Activated T-cell treated with anti-CD3 and anti-CD28 coated beads for 24 hours (primary cell): ENCODE results near the gene CDK14.
"Not testable (repeated sequence)": the region's sequence is repeated elsewhere in the genome, so short reads cannot be mapped to it uniquely, and the experiment has no call there.

Experiments used
- DNase-seq: peaks from one replicate; pipeline ENCODE4 v3.0.0-alpha.2; 2020; ENCODE audit warnings: low read depth

CDK14 gene

DNA sequence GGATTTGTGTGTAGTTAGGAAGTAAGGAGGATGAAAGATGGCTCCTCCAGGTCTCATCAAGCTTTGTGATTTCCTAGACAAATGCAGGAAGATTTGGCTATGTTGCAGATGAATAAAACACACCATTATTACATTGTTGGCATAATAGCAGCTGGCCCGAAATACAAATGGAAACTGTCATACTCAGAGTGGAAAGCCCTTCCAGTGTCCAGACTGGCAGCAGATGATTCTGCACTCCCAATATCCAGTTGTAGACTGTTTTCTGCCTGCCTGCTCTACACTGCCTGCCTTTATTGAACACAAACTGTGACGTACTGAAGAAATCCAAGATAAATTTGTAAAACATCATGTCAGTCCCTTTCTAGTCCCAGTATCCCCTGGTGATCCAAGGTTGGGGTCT lies 568.4 kb downstream of the CDK14 start:
- no peak for DNase-seq

DNA sequence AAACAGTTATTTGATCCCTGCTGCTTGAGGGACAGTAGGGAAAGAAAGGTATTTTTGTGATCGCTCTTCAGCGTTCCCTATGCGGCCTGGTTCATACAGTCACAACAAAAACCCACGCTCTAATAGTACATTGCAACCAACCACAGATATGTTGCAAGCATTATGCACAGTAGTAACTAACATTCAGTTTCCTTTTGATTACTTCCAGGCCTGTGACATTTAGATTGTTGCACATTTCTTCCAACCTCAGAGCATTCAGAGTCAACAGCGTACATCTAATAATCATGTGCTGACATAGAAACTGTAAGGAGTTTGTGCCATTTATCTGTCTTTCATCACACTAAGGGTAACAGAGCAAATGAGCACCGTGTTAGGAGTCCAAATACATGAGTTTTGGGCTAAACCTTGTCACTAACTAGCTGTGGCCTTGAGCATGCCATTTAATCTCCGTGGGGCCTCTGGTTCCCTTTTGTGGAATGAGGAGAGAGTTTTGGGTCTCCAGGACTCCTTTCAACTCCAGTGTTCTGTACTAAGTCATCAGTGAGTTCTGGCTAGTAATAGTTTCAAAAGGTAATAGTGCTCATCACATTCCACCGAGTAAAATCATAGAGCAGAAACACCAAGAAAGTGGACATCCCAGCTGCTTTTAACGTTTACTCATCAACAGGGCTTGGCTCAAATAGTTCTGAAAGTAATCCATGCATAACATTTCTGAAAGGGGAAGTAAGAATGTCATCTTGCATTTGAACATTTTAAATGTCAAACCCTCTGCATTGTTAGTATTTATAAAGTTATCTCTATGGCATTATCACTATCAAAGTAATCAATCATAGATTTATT lies 569.1 kb downstream of the CDK14 start:
- DNase-seq, result no peak

DNA sequence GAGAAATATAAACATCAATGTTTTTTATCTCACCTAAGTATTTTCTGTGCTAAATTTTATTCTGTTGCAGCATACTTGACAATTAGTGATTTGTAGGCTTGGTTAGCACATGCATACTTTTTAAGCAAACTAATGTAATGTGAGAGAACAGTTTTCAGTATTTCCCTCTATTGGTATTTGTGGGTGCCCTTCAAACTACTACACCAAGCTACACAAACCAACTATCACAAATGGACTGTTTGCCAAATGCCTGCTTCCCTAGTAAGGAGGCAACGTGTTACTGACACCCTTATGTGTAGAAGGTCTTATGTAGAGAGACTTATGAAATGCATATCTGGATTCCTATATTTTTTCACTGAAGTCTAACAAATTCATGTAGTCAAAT lies 569.7 kb downstream of the CDK14 start:
- no peak for DNase-seq

DNA sequence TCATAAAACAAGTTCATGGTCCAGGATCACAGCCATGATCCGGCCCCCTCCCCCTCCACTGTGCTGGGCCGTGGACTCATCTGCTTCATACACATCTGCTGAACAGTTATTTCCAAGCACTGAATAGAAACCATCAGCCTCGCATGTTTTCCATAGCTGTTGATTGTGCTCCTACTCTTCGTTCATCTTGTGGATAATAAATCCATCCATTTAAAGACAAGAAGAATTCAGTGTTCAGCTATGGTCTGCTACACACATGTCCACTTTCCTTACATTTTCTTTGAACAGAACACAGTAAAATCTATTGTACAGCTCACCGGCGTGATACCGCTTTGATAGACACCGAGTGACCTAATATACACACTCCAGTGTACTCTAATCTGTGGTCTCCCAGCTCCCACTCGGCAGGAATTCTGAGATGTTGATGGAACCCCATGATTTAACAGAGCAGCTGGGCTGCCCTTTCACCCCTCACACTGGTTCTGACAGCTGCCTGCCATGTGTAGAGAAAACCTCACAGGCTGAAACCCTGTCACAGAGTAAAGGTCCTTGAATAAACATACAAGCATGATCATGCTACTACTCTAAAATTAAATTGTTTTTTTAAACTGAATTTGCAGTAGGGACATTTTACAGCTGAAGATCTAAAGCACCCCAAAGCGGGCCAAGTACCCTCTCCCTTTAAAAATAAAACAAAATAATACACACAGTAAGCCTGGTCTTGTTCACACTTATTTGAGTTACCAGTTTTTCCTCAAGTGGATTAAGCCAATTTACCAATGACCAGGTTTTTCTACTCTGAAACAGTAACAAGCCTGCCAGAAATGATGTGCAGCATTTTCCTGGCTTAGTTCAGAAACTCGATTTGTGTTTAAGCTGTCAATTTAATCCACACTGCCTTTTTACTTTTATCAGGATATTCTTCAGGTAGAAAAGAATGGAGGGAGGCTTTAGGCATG lies 573.0 kb downstream of the CDK14 start:
- no peak for DNase-seq

DNA sequence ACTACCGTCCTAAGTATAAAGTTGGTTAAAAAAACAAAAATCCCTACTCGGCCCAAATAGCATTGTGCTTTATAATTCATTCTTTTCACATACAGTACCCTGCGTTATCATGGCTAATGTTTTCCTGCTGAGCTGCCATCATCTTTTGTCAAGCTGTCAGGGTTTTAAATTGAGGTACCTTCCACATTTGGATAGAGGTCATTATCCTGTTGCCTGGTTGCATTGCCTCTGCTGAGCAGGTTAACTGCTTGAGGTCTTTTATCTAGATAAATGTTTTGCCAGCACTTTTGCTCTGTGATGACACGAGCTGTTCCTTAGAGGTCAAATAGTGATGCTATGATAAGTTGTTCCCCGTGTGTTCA lies 573.7 kb downstream of the CDK14 start:
- no peak for DNase-seq

DNA sequence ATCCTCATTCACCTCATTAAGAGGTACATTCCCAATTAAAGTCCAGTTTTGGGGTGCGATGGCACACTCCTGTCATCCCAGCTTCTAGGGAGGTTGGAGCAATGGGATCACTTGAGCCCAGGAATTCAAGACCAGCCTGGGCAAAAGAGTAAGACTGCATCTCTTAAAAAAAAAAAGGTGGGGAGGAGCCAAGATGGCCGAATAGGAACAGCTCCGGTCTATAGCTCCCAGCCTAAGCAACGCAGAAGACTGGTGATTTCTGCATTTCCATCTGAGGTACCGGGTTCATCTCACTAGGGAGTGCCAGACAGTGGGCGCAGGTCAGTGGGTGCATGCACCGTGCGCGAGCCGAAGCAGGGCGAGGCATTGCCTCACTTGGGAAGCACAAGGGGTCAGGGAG lies 577.1 kb downstream of the CDK14 start:
- not testable (repeated sequence) for DNase-seq

DNA sequence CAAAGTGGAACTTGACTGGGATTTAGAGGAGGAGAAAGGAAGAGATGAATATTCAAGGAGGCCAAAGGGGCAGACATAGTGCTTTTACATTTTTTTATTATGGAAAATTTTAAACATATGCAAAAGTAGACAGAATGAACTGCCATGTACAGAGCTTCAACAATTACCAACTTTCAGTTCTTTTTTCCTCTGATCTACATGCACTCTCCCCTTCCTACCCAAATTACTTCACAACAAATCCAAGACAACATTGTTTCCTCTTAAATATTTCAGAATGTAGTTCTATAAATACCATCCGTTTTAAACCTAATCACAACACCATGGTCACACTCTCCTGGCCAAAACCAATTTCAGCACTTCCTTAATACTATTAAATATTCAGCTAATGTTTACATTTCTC lies 584.6 kb downstream of the CDK14 start:
- no peak for DNase-seq

DNA sequence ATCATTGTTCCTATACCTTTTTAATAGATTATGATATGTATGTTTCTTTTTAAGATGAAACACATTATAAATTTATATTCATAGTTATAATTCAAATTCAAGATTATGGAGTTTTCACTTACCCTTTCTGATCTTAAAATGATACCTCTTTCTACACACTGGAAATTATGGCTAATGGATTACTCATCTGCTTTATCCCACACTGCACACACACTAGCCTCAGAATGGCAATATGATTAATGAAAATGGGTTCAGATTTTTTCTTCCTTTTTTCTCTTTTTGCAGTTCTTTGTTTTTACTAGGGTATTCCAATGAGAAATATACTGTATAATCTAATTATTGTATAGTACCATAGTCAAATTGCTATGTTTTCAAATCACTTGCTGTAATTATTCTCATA lies 585.8 kb downstream of the CDK14 start:
- DNase-seq, result no peak

DNA sequence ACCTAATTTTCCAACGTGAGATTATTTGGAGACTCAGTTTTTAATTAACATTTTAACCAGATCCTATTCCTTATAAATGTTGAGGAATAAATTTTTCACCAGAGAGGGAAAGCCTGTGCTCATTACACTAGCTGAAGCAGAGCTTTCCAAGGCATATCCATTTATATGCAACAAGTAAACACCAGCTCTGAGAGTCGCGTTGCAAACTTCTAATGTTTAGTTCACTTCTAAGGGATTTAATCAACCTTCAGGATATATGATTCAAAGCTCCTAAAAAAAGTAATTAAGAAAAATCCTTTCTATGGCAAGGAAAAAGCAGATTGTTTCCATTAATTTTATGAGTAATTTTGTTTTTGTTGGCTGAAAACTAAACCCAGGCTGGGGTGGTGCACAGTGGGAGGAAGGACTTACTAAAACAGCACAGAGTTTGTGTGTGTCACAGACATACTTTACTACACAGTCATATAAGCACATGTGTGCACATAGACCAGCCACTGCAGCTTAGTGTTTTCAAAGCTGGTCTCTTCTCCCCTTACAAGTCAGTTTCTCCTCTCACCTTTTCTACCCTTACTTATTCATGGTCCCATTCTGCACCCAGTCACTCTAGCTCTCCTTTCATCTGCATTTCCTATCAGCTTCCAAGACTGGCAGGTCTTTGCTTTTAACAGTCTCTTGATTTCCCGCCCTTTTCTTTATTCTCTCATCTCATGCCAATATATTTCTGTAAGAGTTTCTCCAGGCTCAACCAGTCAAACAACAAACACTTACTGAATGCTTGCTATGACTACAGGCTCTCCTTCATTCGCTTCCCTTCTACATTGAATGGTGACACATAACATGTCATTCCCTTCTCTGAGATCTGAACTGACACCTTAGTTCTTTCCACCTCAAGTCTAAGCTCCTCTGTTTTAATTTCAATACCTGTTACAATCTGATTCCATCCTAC lies 587.0 kb downstream of the CDK14 start:
- DNase-seq, result no peak

DNA sequence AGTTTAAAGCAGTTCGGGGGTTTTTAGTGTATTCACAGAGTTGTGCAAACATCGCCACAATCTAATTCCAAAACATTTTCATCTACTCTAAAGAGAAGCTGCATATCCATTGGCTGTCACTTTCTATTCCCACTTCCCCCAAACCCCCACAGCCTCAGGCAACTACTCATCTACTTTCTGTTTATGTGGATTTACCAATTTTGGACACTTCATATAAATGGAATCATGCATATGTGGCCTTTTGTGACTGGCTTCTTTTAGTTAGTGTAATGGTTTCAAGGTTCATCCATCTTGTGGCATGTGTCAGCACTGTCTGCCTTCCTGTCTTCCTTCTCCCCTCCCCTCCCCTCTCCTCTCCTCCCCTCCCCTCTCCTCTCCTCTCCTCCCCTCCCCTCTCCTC lies 589.6 kb downstream of the CDK14 start:
- no peak for DNase-seq

DNA sequence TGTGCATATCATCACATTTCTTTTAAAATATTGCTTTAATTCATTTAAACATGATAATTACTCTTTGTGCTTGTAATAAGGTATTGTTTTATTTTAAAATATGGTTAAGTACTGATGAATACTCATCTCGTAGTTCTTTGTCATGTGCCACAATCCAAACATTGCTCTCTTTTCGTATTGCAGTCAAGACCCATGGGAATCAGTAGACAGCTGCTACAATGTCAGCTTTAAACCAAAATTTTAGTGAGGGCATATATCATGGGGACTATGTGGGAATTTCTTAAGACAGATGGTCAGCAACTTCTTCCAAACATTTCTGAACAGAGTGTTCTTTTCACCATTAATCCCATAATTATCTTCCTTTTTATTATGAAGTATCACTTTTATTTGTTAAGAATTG lies 590.9 kb downstream of the CDK14 start:
- DNase-seq, result no peak

DNA sequence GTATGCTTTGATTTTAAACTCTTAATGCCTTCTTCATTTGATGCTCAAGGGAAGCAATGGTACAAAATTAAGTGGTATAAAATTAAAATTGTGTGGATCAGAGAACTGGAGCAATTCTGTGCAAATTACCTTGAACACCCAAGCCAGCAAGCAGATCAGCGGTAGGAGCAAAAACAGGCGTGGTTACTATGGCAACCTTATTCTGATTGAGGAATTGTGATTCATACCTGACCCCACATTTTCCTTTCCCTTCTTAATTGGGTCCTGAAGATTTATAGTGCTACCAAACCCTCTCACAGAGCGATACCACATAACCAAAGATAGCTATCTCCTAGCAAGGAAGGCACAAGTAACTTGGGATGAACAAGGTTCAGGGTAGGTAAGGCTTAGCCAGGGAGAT lies 595.6 kb downstream of the CDK14 start:
- DNase-seq, result no peak

DNA sequence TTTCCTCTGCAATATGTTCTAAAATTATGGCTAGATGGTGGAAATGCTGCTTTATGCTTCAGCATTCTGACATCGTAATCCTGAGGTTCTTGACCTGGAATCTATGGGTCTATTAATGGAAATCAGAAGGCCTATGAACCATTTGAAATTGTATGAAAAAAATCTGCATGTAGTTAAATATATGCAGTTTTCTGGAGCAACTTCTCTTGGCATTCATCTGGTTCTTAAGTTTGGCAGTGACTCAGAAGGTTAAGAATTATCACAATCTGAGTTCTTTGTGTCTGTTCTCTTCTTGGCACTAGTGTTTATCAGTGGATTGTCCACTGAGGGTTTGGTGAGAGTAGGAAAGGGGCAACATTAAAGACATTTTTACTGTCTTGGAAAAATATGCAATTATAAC lies 597.0 kb downstream of the CDK14 start:
- no peak for DNase-seq

DNA sequence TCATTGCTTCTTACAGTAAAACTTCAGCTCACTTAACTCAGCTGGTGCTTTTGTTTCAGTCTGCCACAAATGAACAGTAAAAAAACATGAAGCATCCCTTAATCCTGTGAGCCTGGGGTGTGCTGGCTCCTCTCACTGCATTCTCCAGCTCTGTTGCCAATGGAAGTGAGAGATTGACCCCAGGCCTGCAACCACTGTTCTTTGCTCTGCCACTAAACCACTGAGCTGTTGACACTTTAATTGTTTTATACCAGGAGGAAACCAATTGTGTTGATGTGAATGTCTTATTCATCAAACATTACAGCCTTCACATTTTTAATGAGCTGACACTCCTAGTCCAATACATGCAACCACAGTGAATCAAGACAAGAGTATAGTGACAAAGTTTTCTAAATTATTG lies 598.7 kb downstream of the CDK14 start:
- no peak for DNase-seq

DNA sequence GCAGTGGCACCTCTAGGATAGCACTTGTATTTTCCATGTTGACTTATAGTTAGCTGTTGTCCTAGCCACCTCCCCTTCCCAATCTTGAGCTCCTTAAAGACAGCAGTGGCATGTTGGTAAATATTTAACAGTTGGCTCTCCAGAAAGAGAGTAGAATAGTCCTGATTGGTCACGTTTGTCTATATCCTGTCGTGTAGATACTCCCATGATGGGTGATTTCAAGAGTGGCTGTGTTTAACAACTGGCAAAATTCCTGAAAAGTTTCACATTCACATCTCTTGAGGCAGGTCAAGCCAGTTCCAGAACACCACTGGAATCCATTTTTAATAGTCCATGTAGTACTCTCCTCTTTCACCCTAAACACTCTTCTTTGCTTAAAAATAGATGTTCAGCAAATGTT lies 599.9 kb downstream of the CDK14 start:
- DNase-seq, result no peak

DNA sequence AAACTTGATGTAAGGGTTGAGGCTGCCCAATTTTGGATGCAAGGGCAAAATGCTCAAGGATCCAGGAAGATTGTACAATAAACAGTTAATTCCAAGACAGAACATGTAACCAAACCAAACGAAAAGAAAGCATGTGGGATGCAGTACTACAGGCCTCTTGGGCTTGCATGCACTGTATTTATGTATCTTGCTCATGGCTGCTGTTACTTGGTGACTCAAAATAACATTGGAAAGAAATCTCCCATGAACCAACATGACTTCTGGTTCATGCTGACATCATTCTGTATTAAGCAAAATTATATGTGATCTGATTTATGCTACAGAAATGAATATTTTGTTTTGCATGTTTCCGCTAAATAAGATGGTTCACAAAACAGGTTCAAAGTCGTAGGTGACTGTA lies 602.2 kb downstream of the CDK14 start:
- no peak for DNase-seq

DNA sequence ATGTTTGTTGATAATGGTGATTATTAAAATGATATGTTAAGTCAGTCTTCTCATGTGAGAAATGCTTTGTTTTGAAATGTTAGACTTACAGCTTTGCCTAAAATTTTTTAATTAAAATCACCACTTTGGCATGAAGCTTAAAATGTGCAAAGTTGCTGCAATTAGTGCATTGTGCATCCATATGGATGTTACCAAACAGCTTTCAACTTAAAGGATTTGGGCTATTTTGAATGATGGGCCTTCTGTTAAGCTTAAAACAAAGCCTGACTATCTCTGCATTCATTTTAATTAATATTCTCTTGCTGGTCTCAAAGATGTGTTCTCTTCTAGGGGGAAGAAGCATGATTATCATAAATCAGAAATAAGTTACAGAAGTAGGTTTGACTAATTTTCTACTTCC lies 603.5 kb downstream of the CDK14 start:
- no peak for DNase-seq

DNA sequence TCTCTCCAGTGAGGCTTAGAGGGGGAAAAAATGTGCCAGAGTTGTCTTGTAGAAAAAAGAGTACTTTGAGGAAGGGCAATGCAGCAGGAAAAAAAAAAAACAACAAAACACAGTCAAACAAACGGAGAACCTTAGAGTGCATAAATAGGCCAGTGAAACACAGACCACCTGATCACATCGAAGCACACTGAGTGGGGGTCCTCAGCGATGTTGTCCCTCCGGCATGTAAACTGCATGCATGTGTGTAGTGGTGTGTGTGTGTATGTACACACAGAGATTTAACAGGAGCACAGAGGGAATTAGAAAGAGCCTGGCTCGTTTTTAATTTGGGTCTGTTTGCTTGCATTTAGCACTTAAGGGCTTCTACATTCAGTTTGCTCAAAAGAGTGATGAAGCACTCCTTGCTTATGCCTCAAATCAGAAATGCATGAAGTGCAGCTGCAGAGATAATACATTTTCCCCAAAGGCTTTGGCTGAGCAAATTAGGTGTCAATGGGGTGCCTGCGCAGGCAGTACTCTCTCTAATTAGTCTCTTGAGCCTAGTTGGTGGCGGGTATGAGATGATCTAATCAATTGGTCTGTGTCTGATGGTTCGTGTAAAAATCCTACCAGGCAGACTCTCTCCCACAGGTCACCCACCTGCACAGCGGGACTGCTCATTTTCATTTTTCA lies 605.5 kb downstream of the CDK14 start:
- DNase-seq, result no peak

DNA sequence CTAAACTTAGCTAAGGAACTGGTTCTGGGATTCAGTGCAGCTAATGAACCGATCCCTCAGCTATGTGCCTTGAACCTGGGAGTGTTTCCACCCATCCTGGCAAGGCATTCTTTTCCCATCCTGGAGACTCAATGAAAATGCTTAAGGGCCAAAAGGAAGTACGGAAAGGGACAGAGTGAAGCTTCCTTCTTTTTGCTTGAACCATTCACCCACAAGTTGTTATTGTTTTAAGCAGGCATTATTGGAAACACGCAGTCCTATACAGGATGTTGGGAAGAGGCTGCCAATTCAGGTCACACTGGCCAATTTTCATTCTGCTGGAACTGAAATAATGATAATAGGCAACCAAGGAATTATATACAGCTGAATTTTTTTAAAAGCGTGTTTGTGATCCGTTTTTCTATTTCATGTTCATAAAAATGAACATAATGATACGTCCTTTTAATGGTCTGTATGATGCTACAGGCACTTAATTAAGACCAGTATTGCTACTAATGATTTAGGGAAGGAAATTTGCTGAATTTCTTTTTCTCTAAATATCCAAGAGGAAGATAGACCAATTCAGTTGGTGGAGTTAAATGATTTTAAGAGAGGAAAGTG lies 610.3 kb downstream of the CDK14 start:
- no peak for DNase-seq

DNA sequence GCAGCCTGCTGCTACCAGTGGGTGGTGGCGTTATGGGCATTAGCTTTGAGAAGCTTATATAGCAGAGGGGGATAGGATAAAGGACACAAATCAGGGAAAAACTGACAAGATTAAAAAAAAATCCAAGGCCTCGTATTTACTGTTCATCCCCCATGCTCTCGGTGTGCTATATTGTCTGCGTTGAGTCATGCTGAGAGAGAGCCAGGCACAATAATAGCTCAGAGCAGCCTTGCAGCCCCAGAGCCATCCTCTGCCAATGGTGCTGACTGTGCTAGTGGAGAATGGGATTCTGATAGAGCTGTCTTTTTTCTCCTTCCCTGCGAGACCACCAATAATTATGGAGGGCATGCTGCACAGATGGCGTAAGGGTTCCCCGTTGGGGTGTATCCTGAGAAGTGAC lies 616.5 kb downstream of the CDK14 start:
- DNase-seq, result no peak

DNA sequence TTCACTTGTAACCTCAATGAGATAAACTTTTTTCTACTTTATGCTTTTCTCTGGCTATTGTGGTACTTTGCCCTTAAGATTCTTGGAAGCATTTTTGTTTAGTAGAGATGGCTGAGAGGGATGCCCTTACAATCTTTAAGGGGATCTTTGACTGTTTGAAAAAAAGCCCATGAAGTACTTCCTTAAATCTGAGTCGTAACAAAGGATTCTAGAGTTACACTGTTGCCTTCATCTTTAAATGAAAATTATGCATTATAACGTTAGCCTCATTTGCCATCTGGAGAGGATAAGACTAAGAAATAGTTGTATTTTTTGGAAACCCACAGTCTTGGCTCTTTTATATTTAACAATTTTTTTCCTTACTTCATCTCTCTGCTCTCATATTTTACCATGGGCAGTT lies 630.3 kb downstream of the CDK14 start:
- DNase-seq, result no peak
